Urothelium cell line (cell line): ENCODE results near the gene CTSZ.
A peak's percentile ranks its signal among the peaks of the same experiment; 100 is the strongest.
"Not testable (repeated sequence)": the region's sequence is repeated elsewhere in the genome, so short reads cannot be mapped to it uniquely, and the experiment has no call there.

Source experiments
- DNase-seq: peaks from one replicate; pipeline ENCODE4 v3.0.0; 2011; ENCODE audit warnings: low spot score, mixed read lengths
- FAIRE-seq: peaks from 2 replicates; lab custom pipeline; 2011; peaks lifted over from hg19 to GRCh38; lab: Jason Lieb, UNC

The CTSZ gene

DNA sequence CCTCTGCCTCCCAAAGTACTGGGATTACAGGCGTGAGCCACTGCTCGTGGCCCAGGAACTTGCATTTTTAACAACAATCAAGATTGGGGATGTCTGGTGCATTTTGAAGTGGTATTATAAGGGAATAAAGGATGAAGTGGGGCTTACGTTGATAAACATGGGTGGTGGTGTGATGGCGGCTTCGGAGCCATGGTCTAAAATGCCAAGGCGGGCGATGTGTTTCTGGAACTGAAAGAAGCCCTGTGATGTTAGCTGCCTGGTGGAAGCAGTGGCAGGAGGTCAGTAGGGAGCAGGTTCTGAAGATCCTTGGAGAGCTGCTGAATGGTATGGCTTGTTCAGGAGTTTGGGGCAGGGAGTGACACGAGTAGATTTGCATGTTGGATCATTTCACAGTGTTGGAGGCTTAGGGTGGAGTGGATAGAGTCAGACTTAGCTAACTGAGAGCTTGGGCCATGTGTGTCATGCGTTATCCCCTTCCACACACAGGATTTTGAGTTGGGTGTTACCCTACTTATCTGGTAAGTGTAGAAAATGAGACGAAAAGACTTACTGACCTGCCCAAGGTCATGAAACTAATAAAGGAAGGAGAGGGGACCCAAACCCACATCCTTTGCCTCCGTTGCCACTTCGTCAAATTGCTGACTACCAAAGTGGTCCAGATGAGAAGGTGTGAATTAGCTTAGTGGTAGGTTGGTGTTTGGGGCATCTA, 24.5 kb downstream of the CTSZ start:
- no peak for FAIRE-seq
- DNase-seq, result no peak

DNA sequence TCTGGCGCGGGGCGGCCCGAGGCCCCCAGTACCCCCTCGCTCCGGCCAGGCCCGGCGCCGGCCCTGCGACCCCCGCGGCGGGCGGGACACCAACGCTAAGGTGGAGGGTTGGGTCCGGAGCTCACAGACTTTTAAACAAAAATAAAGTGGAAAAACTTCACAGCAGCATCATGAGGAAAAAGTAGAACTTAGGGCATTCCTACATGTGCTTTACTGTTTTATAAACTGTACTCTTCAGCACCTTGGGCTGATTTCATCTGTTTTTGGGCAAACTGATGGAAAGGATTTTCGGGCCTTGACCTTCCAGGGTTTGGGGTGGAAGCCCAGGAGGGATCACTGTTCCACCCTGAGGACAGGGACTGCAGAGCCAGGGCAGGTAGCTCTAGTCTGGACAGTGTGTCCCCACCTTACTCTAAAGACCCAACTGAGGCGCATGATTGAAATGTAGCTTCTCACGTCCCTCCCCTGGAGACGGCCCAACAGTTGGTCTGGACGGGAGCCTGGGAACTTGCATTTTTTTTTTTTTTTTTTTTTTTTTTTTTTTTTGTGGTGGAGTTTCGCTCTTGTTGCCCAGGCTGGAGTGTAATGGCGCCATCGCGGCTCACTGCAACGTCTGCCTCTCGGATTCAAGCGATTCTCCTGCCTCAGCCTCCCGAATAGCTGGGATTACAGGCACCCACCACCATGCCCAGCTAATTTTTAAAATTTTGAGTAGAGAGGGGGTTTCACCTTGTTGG, 25.3 kb downstream of the CTSZ start:
- peak; percentile 48 for DNase-seq
- no peak for FAIRE-seq

DNA sequence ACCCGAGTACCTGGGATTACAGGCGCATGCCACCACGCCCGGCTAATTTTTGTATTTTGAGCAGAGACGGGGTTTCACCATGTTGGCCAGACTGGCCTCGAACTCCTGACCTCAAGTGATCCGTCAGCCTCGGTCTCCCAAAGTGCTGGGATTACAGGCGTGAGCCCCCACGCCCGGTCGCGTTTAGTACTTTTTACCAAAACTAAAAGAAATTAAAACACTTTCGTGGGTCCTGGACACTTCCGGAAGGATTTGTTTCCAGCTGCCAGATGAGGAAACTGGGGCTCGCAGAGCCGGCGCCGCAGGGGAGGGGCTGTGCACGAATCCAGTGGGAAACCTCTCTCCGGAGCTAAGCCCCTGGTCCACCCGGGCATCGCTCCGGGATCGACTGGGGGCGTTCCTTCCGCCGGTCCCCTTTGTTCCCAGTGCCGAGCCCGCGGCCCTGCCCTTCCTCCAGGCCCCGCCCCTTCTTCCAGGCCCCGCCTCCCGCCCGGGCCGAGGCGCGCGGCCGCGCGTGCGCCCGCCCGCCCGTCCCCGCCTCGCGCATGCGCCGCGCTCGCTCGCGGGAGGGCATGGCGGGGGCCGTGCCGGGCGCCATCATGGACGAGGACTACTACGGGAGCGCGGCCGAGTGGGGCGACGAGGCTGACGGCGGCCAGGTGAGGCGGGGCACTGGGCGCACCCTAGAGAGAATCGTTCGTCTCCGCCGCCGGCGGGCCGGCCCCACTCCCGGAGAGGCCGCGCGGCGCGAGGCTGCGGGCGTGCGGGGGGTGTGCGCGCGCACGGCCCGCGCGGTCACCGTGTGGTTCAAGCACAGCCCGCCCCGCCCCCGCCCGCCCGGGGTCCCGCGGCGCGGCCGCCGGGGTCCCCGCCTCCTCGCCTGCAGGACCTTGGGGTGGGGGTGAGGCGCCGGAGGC, 26.1 kb downstream of the CTSZ start, which contains the start of gene NELFCD:
Gene NELFCD (plus strand): TSS at position 546 of the 917 bp plus-strand sequence. CDS start 54 bp downstream, at position 600.
- FAIRE-seq, result peak; percentile 44

DNA sequence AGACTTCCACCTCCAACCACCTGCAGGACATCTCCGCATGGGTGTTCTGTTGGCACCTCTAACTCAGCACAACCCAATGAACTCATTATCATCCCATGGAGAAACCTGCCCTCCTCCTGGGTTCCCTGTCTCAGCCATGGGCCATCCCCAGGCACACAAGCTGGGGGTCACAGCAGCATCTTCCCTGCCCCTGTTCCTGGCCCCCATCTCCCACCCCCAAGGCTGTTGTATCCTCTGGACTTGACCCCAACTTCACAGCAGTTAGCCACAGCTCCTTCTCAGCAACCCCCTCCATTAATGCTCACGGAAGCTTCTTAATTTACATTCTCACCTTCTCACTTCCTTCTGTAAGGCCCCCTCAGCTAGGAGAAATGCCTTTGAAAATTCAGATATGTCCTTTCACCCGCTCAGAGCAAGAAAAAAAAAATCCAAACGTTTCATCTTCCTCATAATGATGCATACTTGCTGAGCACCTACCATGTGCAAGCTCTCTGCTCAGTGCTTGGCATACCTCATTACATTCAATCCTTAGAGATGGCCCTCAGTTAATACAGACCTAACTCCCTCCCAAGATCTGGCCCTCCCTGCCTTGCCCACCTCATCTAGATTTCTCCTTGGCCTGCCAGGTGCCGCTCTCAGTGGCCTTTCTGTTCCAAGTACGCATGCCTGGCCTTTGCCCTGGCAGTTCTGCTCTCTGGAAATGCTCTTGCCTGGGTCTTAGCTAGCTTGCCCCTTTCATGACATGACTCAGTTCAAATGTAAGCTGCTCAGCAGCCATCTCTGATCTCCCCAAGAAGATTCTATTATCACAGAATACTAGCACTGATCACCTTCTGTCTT, 28.5 kb downstream of the CTSZ start:
- DNase-seq (no peak), FAIRE-seq (no peak)

More for the DNA sequence above, 26.1 kb downstream of the CTSZ start, which contains the start of gene NELFCD:
- peak; percentile 100 for DNase-seq

DNA sequence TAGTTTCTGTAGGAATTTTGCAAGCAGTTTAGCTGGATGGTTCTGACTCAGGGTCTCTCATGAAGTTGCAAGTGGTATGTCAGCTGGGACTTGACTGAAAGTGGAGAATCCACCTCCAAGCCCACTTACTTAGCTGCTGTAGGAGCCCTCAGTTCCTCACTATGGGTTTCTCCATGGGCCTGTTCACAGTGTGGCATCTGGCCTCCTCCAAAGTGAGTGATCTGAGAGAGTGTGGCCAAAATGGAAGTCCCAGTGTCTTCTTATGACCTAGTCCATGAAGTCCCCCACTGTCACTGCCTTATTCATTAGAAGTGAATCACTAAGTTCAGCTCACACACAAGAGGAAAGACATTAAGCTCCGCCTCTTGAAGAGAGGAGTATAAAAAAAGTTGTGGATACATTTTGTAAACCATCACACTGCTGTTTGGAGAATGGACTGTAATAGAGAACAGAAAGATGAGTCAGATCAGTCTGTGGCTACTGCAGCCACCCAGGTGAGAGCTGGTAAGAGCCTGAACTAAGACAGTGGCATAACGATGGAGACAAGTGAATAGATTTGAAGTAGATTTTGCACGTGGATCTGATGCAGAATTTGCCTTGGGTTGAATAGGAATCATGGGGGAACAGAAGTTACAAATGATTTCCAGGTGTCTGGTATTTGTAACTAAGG, 30.9 kb downstream of the CTSZ start:
- DNase-seq (no peak), FAIRE-seq (no peak)

DNA sequence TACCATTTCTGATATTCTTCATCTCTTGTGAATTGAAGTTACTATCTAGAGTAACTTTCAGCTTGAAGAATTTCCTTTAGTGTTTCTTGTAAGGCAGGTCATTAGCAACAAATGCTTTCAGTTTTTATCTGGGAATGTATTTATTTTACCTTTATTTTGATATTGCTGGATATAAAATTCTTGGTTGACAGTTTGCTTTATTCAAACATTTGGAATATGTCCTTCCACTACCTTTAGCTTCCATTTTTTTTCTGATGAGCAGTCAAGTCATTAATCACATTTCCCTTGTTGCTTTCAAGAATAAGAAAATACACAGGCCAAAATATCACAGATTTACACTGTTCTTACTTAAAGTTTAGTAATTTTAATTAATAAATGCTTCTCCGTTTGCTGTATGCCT, 31.7 kb downstream of the CTSZ start:
- no peak for FAIRE-seq

DNA sequence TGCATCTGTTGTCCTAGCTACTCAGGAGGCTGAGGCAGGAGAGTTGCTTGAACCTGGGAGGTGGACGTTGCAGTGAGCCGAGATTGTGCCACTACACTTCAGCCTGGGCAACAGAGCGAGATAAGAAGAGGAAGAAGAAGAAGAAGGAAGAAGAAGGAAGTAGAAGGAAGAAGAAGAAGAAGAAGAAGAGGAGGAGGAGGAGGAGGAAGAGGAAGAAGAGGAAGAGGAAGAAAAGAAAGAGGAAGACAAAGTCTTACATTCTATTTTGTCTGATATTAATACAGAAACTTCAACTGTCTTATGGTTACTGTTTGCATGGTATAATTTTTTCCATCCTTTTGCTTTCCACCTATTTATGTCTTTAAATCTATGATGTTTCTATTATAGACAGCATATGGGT, 33.2 kb downstream of the CTSZ start:
- FAIRE-seq, result no peak
- no peak for DNase-seq

More for the DNA sequence above, 31.7 kb downstream of the CTSZ start:
- DNase-seq, result no peak

DNA sequence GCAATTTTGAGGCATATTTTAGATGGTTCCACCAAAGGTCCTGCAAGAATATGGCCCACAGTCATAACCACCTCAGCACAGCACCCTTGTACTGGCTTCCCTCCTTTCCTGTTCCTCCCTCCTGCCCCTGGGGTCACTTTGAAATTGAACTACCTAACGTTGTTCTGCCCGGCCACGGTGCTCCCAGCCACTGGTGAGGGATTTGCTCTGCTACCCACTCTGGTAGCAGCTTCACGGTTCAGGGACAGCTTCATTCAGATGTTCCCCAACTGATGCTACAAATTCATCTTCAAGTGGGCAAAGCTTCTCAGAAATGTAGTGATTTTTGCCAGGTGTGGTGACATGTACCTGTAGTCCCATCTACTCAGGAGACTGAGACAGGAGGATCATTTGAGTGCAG, 33.9 kb downstream of the CTSZ start:
- no peak for DNase-seq
- FAIRE-seq, result peak; percentile 17

DNA sequence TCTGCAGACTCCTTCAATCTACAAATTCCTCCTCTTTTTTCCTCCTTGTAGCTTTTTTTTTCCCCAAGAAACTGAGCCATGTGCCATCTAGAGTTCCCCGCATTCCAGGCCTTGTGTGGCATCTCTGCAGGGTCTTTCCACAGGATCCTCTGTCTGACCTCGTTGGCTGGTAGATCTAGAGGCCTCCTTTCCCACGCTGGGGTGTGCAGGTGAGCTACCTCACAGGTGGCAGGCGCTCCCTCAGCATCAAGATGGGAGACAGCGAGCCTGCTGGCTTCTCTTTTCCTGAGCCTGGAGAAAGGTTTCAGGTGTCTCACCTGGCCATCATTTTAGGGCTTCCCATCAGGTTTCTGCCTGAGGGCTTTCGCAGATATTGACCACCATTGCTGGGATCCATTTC, 35.6 kb downstream of the CTSZ start:
- FAIRE-seq, result no peak

DNA sequence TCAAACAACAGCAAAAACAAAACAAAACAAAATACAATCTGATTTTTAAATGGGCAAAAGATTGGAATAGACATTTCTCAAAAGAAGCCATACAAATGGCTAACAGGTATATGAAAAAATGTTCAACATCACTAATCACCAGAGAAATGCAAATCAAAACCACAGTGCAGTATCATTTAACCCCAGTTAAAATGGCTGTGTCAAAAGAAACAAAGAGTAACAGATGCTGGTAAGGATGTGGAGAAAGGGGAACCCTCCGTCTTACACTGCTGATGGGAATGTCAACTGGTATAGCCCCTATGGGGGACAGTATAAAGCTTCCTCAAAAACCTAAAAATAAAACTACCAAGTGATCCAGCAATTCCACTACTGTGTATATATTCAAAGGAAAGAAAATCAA, 36.9 kb downstream of the CTSZ start:
- FAIRE-seq (no peak), DNase-seq (no peak)

More for the DNA sequence above, 35.6 kb downstream of the CTSZ start:
- DNase-seq, result no peak

DNA sequence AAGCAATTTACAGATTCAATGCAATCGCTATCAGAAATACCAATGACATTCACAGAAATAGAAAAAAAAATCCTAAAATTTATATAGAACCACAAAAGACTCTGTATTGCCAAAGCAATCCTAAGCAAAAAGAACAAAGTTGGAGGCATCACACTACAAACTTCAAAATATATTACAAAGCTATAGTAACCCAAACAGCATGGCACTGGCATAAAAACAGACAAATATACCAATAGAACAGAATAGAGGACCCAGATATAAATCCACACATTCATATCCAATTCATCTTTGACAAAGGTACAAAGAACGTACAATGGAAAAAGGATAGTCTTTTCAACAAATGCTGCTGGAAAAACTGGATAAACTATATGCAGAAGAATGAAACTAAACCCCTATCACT, 37.6 kb downstream of the CTSZ start:
- no peak for DNase-seq
- FAIRE-seq, result no peak

DNA sequence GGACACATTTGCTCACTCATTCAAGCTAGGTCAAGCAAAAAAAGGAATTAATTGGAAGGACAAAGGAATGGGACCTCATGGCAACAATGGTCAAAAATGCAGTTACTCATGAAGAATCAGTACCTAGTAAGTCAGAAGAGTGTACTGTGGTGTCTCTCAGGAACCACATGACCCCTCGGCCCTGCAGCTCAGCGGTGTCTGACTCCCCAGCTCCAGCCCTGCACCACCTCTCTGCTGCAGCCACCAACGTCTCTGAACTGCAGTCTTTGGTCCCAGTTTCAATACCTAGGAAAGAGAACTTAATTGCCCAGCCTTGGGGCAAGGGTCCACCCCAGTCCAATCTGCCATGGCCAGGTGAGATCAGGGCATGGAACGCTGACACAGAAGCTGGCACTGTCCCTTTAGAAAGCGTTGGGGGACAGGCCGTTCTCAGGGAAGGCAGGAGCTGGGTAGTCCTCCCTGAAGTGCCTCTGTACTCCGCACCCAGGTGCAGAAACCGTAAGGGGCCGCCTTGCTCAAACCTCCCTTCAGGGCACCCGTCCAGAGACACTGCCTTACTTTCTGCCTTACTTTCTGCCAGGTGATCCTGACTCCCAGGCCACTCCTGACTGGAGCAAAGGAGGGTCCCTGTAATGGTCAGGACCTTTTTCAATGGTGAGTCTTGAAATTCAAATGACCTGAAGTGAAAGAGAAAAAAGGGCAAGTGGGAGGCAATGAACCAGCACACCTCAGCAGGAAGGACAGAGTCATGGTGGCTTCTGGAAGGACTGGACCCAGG, 39.2 kb downstream of the CTSZ start:
- no peak for DNase-seq
- no peak for FAIRE-seq

DNA sequence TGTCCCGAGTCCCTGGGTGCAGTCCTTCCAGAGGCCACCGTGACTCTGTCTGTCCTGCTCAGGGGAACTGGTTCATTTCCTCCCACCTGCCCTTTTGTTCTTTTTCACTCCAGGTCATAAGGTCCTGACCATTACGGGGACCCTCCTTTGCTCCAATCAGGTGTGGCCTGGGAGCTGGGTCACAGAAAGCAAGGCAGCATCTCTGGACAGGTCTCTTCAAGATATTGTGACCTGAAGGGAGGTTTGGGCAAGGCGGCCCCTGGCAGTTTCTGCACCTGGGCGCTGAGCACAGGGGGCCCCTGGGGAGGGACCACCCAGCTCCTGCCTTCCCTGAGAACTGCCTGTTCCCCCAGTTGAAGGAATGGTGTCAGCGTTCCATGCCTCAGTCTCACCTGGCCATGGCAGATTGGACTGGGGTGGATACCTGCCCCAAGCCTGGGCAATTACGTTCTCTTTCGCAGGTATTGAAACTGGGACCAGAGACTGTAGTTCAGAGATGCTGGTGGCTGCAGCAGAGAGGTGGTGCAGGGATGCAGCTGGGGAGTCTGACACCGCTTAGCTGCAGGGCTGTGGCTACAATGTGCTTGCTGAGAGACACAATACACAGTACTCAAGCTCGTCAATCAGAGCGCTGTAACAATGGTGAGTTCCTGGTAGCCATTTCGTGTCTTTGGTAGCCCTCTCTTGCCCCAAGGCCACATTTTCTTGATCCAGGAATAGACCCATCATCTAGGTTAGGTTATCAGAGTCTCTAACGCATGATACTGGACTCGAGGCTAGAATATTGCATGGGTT, 41.6 kb downstream of the CTSZ start:
- FAIRE-seq, result no peak
- no peak for DNase-seq

DNA sequence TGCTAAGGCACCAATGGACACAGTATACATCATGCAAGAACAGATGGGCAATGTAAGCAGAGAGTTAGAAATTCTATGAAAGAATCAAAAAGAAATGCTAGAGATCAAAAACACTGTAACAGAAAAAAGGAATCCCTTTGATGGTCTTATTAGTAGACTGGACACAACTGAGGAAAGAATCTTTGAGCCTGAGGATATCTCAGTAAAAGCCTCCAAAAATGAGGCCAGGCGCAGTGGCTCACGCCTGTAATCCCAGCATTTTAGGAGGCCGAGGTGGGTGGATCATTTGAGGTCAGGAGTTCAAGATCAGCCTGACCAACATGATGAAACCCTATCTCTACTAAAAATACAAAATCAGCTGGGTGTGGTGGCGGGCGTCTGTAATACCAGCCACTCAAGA, 43.1 kb downstream of the CTSZ start:
- DNase-seq, FAIRE-seq: not testable (repeated sequence)

DNA sequence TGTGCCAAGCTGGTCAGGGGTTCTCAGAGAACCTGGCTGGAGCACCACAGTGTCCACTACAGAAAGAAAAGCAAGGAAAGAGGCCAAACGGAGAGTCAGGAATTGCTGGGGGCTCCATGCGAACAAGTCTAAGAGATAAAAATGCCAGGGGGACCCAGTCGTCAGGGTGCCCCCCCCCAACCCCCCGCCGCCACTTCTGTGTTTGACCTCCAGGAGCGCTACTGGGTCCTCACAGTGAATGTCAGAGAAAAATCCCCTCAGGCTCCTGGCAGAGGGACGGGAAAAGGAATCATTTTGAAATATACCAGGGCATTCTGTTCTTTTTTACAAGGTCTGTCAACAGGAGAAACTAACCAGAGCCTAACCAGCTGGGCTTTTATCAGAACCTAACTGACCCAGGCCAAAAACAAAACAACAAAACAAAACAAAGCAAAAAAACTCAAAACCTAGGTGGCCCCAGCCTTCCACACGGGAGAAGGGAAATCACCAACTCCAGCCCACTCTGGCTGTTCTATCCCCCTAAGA, 43.9 kb downstream of the CTSZ start:
- FAIRE-seq (no peak), DNase-seq (no peak)

DNA sequence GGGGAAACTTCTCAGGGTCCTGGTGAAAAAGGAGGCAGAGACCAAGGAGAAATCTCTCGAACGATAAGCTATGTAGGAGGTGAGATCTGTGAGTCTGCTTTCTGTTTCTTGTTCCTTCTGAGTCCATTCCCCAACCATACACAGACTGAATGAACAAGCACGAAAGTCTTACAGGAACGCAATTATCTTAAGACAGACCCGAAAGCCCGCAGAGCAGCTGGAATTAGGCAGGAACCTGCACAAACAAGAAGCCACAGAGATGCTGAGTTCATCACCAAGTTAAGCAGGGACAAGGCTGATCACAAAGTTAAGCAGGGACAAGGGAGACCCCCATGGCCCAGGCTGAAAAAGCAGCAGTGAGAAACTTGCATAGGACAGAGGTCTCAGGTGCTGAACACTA, 47.4 kb downstream of the CTSZ start:
- FAIRE-seq (no peak), DNase-seq (no peak)

DNA sequence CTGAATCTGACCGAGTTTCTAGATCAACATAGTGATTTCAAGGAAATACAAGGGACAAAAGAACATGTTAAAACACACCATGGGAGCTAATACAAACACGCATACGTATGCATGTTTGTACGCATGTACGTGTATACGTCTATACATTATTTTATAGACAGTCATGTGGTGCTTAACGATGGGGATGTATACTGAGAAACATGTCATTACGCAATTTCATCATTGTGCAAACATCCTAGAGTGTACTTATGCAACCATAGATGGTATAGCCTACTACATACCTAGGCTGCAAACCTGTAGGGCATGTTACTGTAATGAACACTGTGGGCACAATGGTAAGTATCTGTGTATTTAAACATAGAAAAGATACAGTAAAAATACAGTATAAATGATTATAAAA, 51.0 kb downstream of the CTSZ start:
- no peak for DNase-seq
- FAIRE-seq, result peak; percentile 88

DNA sequence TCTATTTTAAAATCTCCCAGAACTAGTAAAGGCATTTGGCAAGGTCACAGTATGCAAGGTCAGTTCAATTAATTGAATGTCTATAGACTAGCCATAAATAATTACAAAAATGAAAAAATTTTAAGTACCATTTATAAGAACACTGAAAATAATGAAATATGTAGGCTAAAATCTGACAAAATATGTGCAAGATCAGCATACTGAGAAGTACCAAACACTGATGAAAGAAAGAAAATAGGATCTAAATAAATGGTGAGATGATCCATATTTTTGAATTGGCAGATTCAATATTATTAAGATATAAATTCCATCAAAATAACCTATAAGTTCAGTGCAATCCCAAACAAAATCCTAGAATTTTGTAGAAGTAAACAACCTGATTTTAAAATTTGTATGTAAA, 54.0 kb downstream of the CTSZ start:
- no peak for DNase-seq
- FAIRE-seq, result no peak
